ENCODE data around the gene ANKFN1. TPM values are rescaled to one million over a fixed set of nuclear protein-coding genes. Genes with fewer than 3 reads are reported as not detected.

Gene ANKFN1
- total and polyA plus RNA-seq, 2 of the 13 experiments (the other 11 are each of a cell fraction or from before 2014, with no cell fraction given), result not detected

- TF ChIP-seq, protein P1, sequence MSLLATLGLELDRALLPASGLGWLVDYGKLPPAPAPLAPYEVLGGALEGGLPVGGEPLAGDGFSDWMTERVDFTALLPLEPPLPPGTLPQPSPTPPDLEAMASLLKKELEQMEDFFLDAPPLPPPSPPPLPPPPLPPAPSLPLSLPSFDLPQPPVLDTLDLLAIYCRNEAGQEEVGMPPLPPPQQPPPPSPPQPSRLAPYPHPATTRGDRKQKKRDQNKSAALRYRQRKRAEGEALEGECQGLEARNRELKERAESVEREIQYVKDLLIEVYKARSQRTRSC (CRISPR knock-in tag; IDR thresholded peaks at IDR 0.05; ENCODE audit: low read depth), result no peak
- peak; percentile 96 for TF ChIP-seq ZFP36 (IDR thresholded peaks at IDR 0.05; ENCODE audit: borderline replicate concordance, low read depth, low read length, partially characterized antibody)
- TF ChIP-seq ZBTB40 (IDR thresholded peaks at IDR 0.05), result no peak
- TF ChIP-seq ZBTB40 (CRISPR knock-in tag; IDR thresholded peaks at IDR 0.05), result no peak
- TF ChIP-seq ZNF772 (CRISPR knock-in tag; IDR thresholded peaks at IDR 0.05), result no peak
- TF ChIP-seq REL (CRISPR knock-in tag; conservative IDR thresholded peaks at IDR 0.05), result no peak
- TF ChIP-seq ZNF674 (CRISPR knock-in tag; IDR thresholded peaks at IDR 0.05; ENCODE audit: low read depth), result no peak
- TF ChIP-seq ZNF232 (CRISPR knock-in tag; IDR thresholded peaks at IDR 0.05; ENCODE audit: borderline replicate concordance), result no peak
- TF ChIP-seq ZNF644 (CRISPR knock-in tag; IDR thresholded peaks at IDR 0.05; ENCODE audit: low read depth), result 0 out of 2 replicates have a peak, but pooled peaks have one; percentile 15
- TF ChIP-seq HNF1A (IDR thresholded peaks at IDR 0.05; ENCODE audit: low read depth), result peak; percentile 95
- TF ChIP-seq HNF1A (CRISPR knock-in tag; IDR thresholded peaks at IDR 0.05; ENCODE audit: borderline replicate concordance), result peak; percentile 95
- TF ChIP-seq MED1 (CRISPR knock-in tag; IDR thresholded peaks at IDR 0.05), result no peak
- no peak for TF ChIP-seq SP4 (CRISPR knock-in tag; IDR thresholded peaks at IDR 0.05)
- TF ChIP-seq ZKSCAN1 (IDR thresholded peaks at IDR 0.05; ENCODE audit: low read length), result no peak
- no peak for TF ChIP-seq ZFP36L1 (CRISPR knock-in tag; IDR thresholded peaks at IDR 0.05)
- TF ChIP-seq CENPX (CRISPR knock-in tag; IDR thresholded peaks at IDR 0.05), result no peak
- no peak for TF ChIP-seq CCDC6 (CRISPR knock-in tag; IDR thresholded peaks at IDR 0.05)
Observed at GRCh38 chr17:56108811-56109284, 44.4 kb upstream of the ANKFN1 start (continued).

Data from HepG2 (cell line).